Stomach smooth muscle (tissue), 2 donors: ENCODE measurements around the gene PPP2R2C.

ENCODE experiments used
- H3K27ac ChIP-seq: one replicate; pipeline ENCODE4 v1.7.0; 2013; ENCODE audit warnings: mild to moderate bottlenecking, low read length, inconsistent platforms
- H3K27me3 ChIP-seq, 2 donors: one replicate each; pipeline ENCODE4 v1.7.0; 2013; ENCODE audit warnings: low read length in 2 of 2; ENCODE audit not compliant: insufficient read depth in 2 of 2, control insufficient read depth in 1 of 2
- H3K36me3 ChIP-seq, 2 donors: one replicate each; pipeline ENCODE4 v1.7.0; 2013; ENCODE audit warnings: low read length in 2 of 2; ENCODE audit not compliant: control insufficient read depth in 2 of 2, insufficient read depth in 2 of 2
- H3K4me1 ChIP-seq: one replicate; pipeline ENCODE4 v1.7.0; 2013; ENCODE audit warnings: low read length; ENCODE audit not compliant: control insufficient read depth, insufficient read depth
- H3K4me3 ChIP-seq, 2 donors: one replicate each; pipeline ENCODE4 v1.7.0; 2013; ENCODE audit warnings: low read length in 2 of 2
- H3K9ac ChIP-seq, 2 donors: one replicate each; pipeline ENCODE4 v1.7.0; 2013; ENCODE audit warnings: low read length in 2 of 2, mild to moderate bottlenecking in 1 of 2
- H3K9me3 ChIP-seq, 2 donors: one replicate each; pipeline ENCODE4 v1.7.0; 2013; ENCODE audit warnings: low read length in 2 of 2; ENCODE audit not compliant: control insufficient read depth in 2 of 2
- donor health status: healthy.
- donor health status: Pancreatic carcinoma.

The PPP2R2C gene

DNA sequence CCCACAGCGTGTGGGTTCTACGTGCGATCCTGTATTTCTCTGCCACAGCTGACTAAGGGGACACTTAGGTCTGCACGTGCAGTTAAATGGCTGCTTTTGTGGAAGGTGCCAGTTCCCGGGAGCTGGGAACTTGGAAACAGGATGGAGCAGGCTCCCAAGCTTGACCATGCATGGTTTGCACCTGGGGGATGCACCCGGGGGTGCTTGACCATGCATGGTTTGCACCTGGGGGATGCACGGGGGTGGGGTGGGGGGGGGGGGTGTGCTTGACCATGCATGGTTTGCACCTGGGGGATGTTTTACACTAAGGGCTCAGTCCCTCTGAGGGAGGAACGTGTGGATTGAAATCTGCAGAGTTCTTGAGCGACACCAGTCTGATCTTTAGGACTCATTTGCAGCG lies 197.1 kb downstream of the PPP2R2C start:
- H3K27me3 ChIP-seq, result no peaks in the 10 kb centered on the region
- H3K9ac ChIP-seq, result no peak overlapping the region
- H3K4me1 ChIP-seq, result peaks cover 83% of the 10 kb centered on the region
- H3K4me3 ChIP-seq, result no peak overlapping the region
- H3K27ac ChIP-seq, result peak overlapping the region; percentile 84
- no peaks in the 10 kb centered on the region for H3K9me3 ChIP-seq
- peaks cover 7 to 13% of the 10 kb centered on the region in 2 donors for H3K36me3 ChIP-seq

GRCh38 chr4:6273661-6273990 lies 198.8 kb downstream of the PPP2R2C start:
- H3K27me3 ChIP-seq, result no peaks in the 10 kb centered on the region
- no peaks in the 10 kb centered on the region for H3K9me3 ChIP-seq
- peak overlapping the region in 1 of 2 donors; percentile 6 for H3K9ac ChIP-seq
- peaks cover 5 to 7% of the 10 kb centered on the region in 2 donors for H3K36me3 ChIP-seq
- peak overlapping the region; percentile 55 to 61 for H3K4me3 ChIP-seq
- peak overlapping the region; percentile 86 for H3K27ac ChIP-seq
- H3K4me1 ChIP-seq, result peaks cover 84% of the 10 kb centered on the region

GRCh38 chr4:6272863-6273660 lies 199.4 kb downstream of the PPP2R2C start:
- Histone ChIP-seq H3K4me1 (peaks cover 79% of the 10 kb centered on the region), H3K4me3 (peak overlapping the region; percentile 55 to 61), H3K9ac (peak overlapping the region; percentile 56 to 84), H3K36me3 (peaks cover 1 to 5% of the 10 kb centered on the region in 2 donors), H3K27me3 (no peaks in the 10 kb centered on the region), H3K9me3 (no peaks in the 10 kb centered on the region), H3K27ac (peak overlapping the region; percentile 86)

DNA sequence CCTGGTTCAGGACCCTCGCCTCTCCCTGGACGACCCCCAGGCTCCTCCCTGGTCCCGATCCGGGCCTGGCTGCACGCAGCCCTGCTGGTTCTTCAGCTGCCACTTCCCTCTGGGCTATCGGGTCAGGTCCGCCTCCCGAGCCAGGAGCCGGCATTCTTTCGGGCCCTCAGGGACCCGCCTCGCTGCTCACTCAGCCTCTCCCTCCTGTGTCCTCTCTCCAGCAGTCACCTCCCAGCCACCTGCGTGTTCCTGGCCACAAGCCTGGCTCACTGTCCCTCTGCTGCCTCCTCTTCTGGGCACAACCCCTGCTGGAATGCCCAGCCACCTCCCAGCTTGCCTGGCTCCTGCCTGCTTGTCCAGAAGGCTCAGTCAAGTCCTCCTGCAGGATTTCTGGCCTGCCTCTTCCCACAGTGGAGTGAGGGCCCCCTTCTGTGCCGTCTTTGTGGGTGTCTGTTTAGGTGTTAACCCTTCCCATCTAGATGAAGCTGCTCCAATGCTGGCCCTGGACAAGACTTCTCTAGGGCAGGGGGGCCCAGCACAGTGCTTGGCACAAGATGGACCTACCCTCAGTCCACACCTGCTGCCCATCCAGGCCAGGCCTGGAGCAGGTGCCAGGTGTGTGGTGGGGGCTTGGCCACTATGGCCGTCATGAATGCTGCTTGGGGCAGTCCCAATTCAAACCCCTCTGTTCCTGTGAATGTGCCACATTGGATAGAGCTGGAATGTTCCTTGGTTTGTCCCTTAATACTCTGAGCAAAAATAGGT lies 200.5 kb downstream of the PPP2R2C start:
- Histone ChIP-seq H3K36me3 (no peaks in the 10 kb centered on the region), H3K4me1 (peaks cover 67% of the 10 kb centered on the region), H3K4me3 (peak overlapping the region; percentile 73 to 92), H3K27me3 (no peaks in the 10 kb centered on the region), H3K9ac (peak overlapping the region; percentile 82 to 84), H3K27ac (peak overlapping the region; percentile 86), H3K9me3 (no peaks in the 10 kb centered on the region)

DNA sequence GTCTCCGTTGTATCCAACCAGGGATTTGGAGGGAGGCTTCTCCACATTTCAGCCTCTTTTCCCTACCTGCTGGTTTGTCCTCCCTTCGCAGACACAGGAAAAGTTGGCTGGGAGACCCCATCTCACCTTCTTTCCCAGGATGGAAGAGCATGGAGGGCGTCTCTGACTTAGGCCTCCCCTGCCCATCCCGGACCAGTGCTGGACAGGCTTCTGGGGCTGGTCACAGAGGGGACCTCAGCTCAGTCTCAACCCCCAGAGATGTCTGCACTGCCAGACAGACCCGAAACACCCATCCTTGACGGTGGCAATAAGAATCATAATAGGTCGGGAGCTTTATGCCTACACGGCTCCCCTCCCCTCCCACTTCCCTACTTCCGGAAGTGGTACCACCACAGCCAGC lies 201.2 kb downstream of the PPP2R2C start:
- Histone ChIP-seq H3K9me3 (no peaks in the 10 kb centered on the region), H3K27ac (peak overlapping the region; percentile 86), H3K4me1 (peaks cover 60% of the 10 kb centered on the region), H3K36me3 (no peaks in the 10 kb centered on the region), H3K4me3 (peak overlapping the region; percentile 73 to 92), H3K9ac (peak overlapping the region; percentile 82 to 84), H3K27me3 (no peaks in the 10 kb centered on the region)

- H3K27ac ChIP-seq, result peak overlapping the region; percentile 86
- H3K4me3 ChIP-seq, result peak overlapping the region; percentile 73 to 92
- H3K27me3 ChIP-seq, result no peaks in the 10 kb centered on the region
- no peaks in the 10 kb centered on the region for H3K36me3 ChIP-seq
- peaks cover 55% of the 10 kb centered on the region for H3K4me1 ChIP-seq
- peak overlapping the region; percentile 82 to 84 for H3K9ac ChIP-seq
- no peaks in the 10 kb centered on the region for H3K9me3 ChIP-seq
These were observed 201.7 kb downstream of the PPP2R2C start for GRCh38 chr4:6270636-6271121.
